ENCODE measurements around the gene XRCC1.
"Not testable (repeated sequence)": the region's sequence is repeated elsewhere in the genome, so short reads cannot be mapped to it uniquely, and the experiment has no call there.

The XRCC1 gene

GRCh38 chr19:43574424-43575155 lies 737 bp downstream of the XRCC1 start:
- DNase-seq, result no peak

DNA sequence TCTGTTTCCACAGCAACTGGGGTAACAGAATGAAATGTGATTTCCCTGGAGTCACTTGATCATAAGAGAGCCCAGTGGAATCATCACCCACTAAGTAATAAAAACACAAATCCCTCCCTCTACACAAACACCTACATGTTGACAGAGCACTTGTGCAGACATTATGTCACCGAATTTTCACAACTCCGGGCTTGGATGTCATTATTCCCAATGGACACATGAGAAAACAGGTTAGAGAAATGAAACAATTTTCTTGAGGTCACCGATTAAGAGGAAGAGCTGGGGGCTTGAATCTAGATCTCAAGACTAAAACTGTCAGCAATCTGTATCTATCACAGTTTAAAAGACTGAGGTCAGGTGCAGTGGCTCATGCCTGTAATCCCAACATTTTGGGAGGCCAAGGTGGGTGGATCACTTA lies 3.1 kb downstream of the XRCC1 start:
- DNase-seq, result no peak

- DNase-seq, result no peak
Measured at GRCh38 chr19:43570174-43570791, 5.0 kb downstream of the XRCC1 start.

GRCh38 chr19:43569657-43570056 lies 5.7 kb downstream of the XRCC1 start:
- no peak for DNase-seq

DNA sequence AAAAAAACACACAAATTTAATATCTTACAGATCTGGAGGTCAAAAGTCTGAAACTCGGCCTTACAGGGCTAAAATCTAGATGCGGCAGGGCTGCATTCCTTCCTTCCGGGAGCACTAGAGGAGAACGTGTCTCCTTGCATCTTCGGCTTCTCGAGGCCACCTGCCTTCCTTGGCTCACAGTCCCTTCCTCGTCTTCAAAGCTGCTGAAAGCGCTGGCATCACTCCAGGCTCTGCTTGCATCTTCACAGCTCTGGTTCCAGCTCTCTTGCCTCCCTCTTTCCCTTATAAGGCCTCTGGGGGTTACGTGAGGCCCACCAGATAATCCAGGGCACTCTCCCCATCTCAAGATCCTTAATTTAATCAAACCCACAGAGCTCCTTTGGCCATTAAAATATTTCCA lies 10.5 kb downstream of the XRCC1 start:
- DNase-seq, result no peak

- DNase-seq, result no peak
Measured at GRCh38 chr19:43563816-43564457, 11.4 kb downstream of the XRCC1 start.

DNA sequence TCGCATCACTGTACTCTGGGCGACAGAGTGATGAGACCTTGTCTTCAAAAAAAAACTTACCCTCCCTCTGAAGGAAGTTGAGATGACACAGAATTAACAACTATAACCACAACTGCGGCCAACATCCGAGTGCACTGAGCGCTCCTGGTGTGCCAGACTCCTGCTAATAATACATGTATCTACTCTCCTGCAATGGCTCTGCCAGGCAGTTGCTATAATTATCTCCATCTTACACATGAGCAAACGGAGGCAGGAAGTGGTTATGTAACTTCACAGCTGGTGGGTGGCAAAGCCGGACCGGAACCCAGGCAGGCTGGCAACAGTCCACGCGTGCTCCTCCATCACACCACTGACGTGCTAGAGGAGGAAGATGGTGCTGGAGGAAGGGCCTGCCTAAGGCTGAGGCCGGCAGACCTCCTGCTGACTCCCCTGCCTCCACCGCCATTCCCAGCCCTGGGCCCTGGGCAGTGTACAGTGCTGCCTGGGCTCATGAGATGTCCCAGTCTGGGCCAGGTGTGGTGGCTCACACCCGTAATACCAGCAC lies 12.6 kb downstream of the XRCC1 start:
- DNase-seq, result peak; percentile 76

DNA sequence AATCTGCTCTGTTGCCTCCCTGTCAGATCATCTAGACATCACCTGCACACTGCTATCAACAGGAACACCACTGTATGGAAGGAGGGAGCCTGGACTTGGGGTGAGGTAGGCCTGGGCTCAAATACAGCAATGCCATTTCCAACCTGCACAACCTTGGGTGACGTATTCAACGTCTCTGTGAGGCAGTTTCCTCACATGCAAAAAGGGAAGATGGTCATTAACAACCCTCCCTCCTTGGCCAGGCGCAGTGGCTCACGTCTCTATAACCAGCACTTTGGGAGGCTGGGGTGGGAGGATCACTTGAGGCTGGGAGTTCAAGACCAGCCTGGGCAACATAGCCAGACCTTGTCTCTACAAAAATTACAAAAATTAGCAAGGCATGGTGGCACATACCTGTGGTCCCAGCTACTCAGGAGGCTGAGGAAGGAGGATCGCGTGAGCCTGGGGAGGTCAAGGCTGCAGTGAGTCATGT lies 13.1 kb downstream of the XRCC1 start:
- DNase-seq, result no peak

GRCh38 chr19:43561139-43561970 lies 14.0 kb downstream of the XRCC1 start:
- DNase-seq, result no peak

- DNase-seq, result no peak
Measured at GRCh38 chr19:43560687-43561086, 14.6 kb downstream of the XRCC1 start.

DNA sequence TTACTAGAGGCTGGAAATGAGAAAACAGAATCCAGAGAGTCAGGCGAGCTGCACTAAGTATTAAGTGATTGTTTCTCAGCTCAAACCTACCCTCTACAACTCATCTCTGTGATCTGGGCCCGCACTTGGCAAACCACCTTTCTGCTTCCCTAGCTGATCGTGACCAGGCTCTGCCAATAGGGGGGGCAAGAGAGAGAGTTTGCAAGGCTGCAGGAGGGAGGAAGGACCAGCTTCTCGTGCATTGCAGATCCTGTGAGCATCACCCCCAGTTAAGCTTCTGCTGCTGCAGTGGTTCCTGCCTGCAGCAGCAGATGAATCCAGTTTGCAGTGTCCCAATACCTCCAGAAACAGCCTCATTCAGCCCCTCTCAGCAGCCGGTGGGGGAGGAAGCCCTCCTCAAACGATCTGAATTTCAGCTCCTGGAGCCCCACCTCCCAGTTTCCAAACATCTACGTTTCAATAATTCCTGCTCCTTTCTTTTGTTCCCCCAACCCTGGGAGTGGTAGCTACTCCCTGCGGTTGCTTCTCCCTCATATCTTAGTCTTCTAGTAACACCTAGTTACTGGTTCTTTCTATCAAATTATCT lies 20.0 kb downstream of the XRCC1 start:
- peak; percentile 73 for DNase-seq

GRCh38 chr19:43554317-43554895 lies 20.9 kb downstream of the XRCC1 start:
- no peak for DNase-seq

GRCh38 chr19:43553656-43554055 lies 21.7 kb downstream of the XRCC1 start:
- no peak for DNase-seq

GRCh38 chr19:43552616-43553015 lies 22.7 kb downstream of the XRCC1 start:
- DNase-seq, result no peak

DNA sequence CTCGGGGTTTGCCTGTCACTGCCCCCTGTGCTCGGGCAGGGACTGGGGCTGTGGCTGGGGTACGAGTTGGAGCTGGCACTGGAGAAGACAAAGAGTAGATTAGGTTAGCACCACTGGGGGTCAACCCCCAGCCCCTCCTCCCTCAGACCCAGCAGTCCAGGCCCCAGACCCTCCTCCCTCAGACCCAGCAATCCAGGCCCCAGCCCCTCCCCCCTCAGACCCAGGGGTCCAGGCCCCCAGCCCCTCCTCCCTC lies 23.2 kb downstream of the XRCC1 start:
- DNase-seq, result no peak

DNA sequence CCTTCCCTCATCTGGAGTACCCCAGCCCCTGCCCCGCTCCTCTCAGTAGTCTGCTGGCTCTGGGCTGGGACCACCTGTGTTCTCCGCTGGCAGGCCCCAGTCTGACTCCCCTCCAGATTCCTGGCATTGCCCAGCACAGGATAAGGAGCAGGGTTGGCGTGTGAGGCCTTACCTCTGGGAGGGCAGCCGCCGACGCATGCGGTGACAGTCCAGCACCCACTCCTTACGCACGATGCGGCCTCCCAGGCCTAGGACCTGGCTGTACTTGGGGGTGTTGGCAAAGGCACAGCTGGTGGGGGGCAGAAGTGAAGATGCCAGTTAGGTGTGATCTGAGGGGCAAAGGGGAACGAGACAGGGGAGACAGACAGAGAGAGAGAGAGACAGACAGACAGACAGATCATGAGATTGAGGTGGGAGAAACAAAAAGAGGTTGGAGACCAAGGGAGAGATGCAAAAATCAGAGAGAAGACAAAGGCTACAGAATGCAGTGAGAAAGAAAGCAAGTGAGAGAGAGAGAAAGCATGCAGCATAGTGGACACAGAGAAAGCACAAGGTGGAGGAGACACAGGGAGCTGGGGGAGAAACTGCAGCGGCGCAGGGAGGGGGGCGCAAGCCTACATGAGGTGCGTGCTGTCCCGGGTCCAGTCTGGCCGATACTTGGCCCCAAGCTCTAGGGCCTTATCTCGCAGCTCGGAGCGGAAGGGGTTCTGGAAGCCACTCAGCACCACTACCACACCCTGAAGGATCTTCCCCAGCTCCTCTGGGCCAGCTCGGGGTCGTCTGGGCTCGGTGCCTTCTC lies 23.7 kb downstream of the XRCC1 start:
- DNase-seq, result no peak

DNA sequence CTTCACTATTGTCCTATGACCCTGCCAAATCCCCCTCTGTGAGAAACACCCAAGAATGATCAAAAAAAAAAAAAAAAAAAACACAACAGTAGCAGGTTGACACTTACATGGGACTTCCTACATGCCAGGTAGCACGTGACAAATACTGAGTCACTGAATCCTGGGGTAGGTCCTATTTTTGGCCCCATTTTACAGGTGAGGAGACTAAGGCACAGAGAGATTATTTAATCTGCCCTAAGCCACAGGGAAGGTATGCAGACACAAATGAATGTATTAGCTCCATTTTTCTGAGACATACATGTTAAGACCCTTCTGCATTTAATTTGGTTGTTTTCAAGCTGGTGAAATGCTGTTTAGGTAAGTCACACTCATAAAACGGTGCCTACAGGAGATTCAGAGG lies 26.6 kb downstream of the XRCC1 start:
- DNase-seq, result no peak

GRCh38 chr19:43547926-43548325 lies 27.4 kb downstream of the XRCC1 start:
- DNase-seq, result not testable (repeated sequence)

DNA sequence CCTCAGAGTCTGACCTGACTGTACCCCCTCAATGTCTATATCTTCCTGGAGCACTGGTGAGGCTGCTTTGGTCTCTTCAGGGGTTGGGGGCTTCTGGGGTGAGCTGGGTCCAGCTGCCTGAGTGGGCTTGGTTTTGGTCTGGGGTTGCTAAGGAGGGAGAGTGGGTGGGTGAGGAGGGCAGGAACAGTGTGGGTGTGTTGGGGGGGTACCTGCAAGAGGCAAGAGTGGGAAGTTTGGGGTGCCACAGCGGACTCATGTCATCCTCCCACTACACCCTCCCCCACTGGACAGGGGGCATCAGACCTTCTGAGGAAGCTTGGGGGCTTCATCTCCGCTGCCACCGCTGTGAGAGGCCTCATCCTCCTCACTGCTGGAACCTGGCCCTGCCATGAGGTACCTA lies 28.7 kb downstream of the XRCC1 start:
- DNase-seq, result no peak

- no peak for DNase-seq
Measured at GRCh38 chr19:43545981-43546380, 29.3 kb downstream of the XRCC1 start.

DNA sequence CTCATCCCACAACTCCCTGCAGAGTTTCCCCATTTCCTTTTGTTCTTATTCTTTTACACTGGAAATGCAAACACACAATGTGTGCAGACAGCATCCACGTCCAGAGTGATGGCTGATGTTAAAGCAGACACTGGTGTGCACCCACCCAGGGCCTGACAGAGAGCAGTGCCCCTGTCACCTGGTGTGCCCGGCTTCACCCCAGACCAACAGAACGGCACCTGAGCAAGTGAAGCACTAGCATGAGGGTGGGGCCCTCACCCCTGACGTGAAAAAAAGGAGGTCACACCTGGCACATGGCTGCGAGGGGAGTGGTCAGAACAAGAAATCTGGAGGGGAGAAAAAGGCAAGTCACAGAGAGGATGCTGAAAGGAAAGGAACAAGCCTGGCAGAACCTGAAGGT lies 30.1 kb downstream of the XRCC1 start:
- DNase-seq, result no peak

GRCh38 chr19:43544077-43544476 lies 31.2 kb downstream of the XRCC1 start:
- no peak for DNase-seq
